Activated T-cell treated with anti-CD3 and anti-CD28 coated beads, Interleukin-2, amount 50 U/mL, for 4 hours (primary cell): ENCODE data around the gene CXCR5. TPM values are rescaled to one million over a fixed set of nuclear protein-coding genes. Genes with fewer than 3 reads are reported as not detected.

Experiments
- ATAC-seq, 2 donors: fragments of 200-7000 bp; cut with Tn5 transposase; one replicate each; pipeline ENCODE4 v1.10.0; 2021
- DNase-seq: peaks from one replicate; pipeline ENCODE4 v3.0.0-alpha.2; 2020
- H3K27me3 Mint-ChIP-seq: one replicate; pipeline ENCODE4 v1.8.0; 2021; ENCODE audit warnings: low read depth, mixed read lengths
- H3K36me3 Mint-ChIP-seq: one replicate; pipeline ENCODE4 v1.8.0; 2022; ENCODE audit warnings: mixed read lengths; ENCODE audit not compliant: insufficient read depth
- H3K4me1 Mint-ChIP-seq: one replicate; pipeline ENCODE4 v1.8.0; 2021; ENCODE audit warnings: low read depth, mixed read lengths
- H3K4me3 Mint-ChIP-seq: one replicate; pipeline ENCODE4 v1.8.0; 2021; ENCODE audit warnings: mild to moderate bottlenecking, moderate library complexity, mixed read lengths
- H3K9me3 Mint-ChIP-seq: one replicate; pipeline ENCODE4 v1.8.0; 2021; ENCODE audit warnings: mixed read lengths
- total RNA-seq, 3 donors: library from RNA; stranded (reverse); gene quantifications; one replicate each; pipeline ENCODE4 v1.2.1, GENCODE V29; 2021

CXCR5 gene
- total RNA-seq, 3 donors from 2014 or later: 17.6 to 30.8 (median 23.7) TPM

- Mint-ChIP-seq H3K9me3 (no peaks in the 10 kb centered on the region), H3K4me1 (peaks cover 12% of the 10 kb centered on the region), H3K36me3 (no peaks in the 10 kb centered on the region), H3K27me3 (no peaks in the 10 kb centered on the region), H3K4me3 (no peak overlapping the region)
- DNase-seq (no peak), ATAC-seq (no peak)
Observed at GRCh38 chr11:118857385-118857784, 26.3 kb upstream of the CXCR5 start.

GRCh38 chr11:118859973-118860372 lies 23.7 kb upstream of the CXCR5 start:
- Mint-ChIP-seq H3K27me3 (no peaks in the 10 kb centered on the region), H3K9me3 (no peaks in the 10 kb centered on the region), H3K4me3 (no peak overlapping the region), H3K4me1 (peaks cover 11% of the 10 kb centered on the region), H3K36me3 (no peaks in the 10 kb centered on the region)
- no peak for ATAC-seq
- DNase-seq: no peak

- DNase-seq: no peak
- no peaks in the 10 kb centered on the region for H3K27me3 Mint-ChIP-seq
- ATAC-seq: no peak
- peaks cover 36% of the 10 kb centered on the region for H3K4me1 Mint-ChIP-seq
- H3K4me3 Mint-ChIP-seq: no peak overlapping the region
- H3K9me3 Mint-ChIP-seq: no peaks in the 10 kb centered on the region
- H3K36me3 Mint-ChIP-seq: no peaks in the 10 kb centered on the region
Observed at GRCh38 chr11:118868659-118869058, 15.0 kb upstream of the CXCR5 start.

GRCh38 chr11:118870396-118871343 lies 13.0 kb upstream of the CXCR5 start:
- Mint-ChIP-seq H3K4me1 (peaks cover 56% of the 10 kb centered on the region), H3K27me3 (no peaks in the 10 kb centered on the region), H3K36me3 (no peaks in the 10 kb centered on the region), H3K9me3 (no peaks in the 10 kb centered on the region), H3K4me3 (peak overlapping the region; percentile 72)
- DNase-seq (no peak), ATAC-seq (peak; percentile 56 to 61)

- Mint-ChIP-seq H3K4me3 (peak overlapping the region; percentile 62), H3K9me3 (no peaks in the 10 kb centered on the region), H3K36me3 (no peaks in the 10 kb centered on the region), H3K27me3 (no peaks in the 10 kb centered on the region), H3K4me1 (peaks cover 74% of the 10 kb centered on the region)
- ATAC-seq: peak; percentile 5 to 11
- peak; percentile 31 for DNase-seq
Observed at GRCh38 chr11:118872403-118872821, 11.3 kb upstream of the CXCR5 start.

GRCh38 chr11:118873804-118874203 lies 9.9 kb upstream of the CXCR5 start:
- Mint-ChIP-seq H3K36me3 (no peaks in the 10 kb centered on the region), H3K9me3 (no peaks in the 10 kb centered on the region), H3K27me3 (no peaks in the 10 kb centered on the region), H3K4me1 (peaks cover 83% of the 10 kb centered on the region), H3K4me3 (no peak overlapping the region)
- ATAC-seq (no peak), DNase-seq (no peak)

- peaks cover 87% of the 10 kb centered on the region for H3K4me1 Mint-ChIP-seq
- peak overlapping the region; percentile 66 for H3K4me3 Mint-ChIP-seq
- H3K9me3 Mint-ChIP-seq: no peaks in the 10 kb centered on the region
- ATAC-seq (peak; percentile 12 to 24), DNase-seq (no peak)
- no peaks in the 10 kb centered on the region for H3K27me3 Mint-ChIP-seq
- H3K36me3 Mint-ChIP-seq: no peaks in the 10 kb centered on the region
Observed at GRCh38 chr11:118876286-118876685, 7.4 kb upstream of the CXCR5 start.

GRCh38 chr11:118877487-118878162 lies 6.1 kb upstream of the CXCR5 start:
- Mint-ChIP-seq H3K4me1 (peaks cover 88% of the 10 kb centered on the region), H3K27me3 (no peaks in the 10 kb centered on the region), H3K9me3 (no peaks in the 10 kb centered on the region), H3K36me3 (no peaks in the 10 kb centered on the region), H3K4me3 (no peak overlapping the region)
- ATAC-seq: no peak
- DNase-seq: no peak

DNA sequence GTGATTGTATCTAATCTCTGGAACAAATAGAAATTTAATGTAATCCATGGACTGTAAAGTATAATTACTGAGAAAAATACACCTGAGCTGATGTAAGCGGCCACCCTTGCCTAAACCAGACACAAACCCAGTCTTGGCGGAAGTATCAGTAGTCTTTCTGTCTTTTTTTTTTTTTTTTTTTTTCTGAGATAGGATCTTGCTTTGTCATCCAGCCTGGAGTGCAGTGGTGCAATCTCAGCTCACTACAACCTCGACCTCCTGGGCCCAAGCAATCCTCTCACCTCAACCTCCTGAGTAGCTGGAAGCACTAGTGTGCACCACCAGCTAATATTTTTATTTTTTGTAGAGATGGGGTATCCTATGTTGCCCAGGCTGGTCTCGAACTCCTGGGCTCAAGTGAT lies 5.5 kb upstream of the CXCR5 start:
- no peak for DNase-seq
- Mint-ChIP-seq H3K4me3 (no peak overlapping the region), H3K4me1 (peaks cover 89% of the 10 kb centered on the region), H3K36me3 (no peaks in the 10 kb centered on the region), H3K9me3 (no peaks in the 10 kb centered on the region), H3K27me3 (no peaks in the 10 kb centered on the region)
- no peak for ATAC-seq

GRCh38 chr11:118881228-118881627 lies 2.5 kb upstream of the CXCR5 start:
- DNase-seq (no peak), ATAC-seq (peak in 1 of 2 donors; percentile 3)
- Mint-ChIP-seq H3K9me3 (no peaks in the 10 kb centered on the region), H3K36me3 (no peaks in the 10 kb centered on the region), H3K4me3 (peak overlapping the region; percentile 16), H3K27me3 (no peaks in the 10 kb centered on the region), H3K4me1 (peaks cover 78% of the 10 kb centered on the region)

DNA sequence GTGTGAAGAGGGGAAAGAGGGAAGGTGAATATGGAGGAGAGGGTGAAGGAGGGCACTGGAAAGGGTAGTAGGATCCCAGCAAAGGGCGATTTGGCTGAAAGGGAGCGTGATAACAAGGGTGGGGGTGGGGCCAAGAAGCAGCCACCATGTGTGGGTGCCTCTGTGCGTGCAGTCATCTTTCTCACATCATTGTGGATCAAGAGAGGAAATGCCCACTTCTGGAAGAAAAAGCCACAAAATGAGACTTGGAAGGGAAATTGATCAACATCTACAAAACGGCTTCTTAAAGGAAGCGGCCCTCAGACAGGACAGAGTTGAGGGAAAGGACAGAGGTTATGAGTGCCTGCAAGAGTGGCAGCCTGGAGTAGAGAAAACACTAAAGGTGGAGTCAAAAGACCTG lies 1.2 kb upstream of the CXCR5 start:
- Mint-ChIP-seq H3K4me3 (peak overlapping the region; percentile 81), H3K9me3 (no peaks in the 10 kb centered on the region), H3K36me3 (no peaks in the 10 kb centered on the region), H3K27me3 (no peaks in the 10 kb centered on the region), H3K4me1 (peaks cover 72% of the 10 kb centered on the region)
- no peak for DNase-seq
- ATAC-seq: peak in 1 of 2 donors; percentile 17

DNA sequence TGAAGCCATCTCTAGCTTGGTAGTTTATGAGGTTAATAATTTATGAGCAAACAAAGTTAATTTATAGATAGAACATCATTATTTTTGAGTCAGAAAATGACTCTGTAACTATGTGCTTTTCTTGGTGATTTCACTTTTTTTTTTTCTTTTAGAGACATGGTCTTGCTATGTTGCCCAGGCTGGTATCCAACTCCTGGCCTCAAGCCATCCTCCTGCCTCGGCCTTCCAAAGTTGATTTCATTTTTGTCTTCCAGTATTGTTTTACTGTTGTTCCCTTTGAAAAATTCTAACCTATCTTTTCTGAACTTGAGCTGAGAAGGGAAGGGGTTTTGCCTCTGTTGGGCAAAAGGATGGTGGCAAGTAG lies 706 bp upstream of the CXCR5 start:
- no peaks in the 10 kb centered on the region for H3K9me3 Mint-ChIP-seq
- peaks cover 70% of the 10 kb centered on the region for H3K4me1 Mint-ChIP-seq
- H3K36me3 Mint-ChIP-seq: no peaks in the 10 kb centered on the region
- no peak for ATAC-seq
- peak overlapping the region; percentile 81 for H3K4me3 Mint-ChIP-seq
- no peaks in the 10 kb centered on the region for H3K27me3 Mint-ChIP-seq
- no peak for DNase-seq

DNA sequence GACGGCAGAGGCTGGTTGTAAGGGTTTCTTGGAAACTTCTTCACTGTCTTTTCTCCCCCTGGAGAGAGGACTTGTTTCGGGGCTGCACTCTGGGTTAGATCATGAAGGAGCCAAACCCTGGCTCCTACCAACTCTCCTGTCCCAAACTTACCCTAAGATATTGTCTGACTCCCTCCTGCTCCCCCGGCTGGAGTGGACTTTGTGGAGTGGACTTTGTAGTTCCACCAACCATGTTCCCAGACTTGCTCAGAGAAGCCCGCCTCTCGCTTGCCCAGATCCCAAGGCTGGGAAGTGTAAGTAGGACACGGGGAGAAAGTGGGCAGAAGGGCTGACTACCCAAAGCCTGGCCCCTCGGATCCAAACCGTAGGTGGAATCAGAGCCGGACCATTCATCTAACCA lies 1.2 kb downstream of the CXCR5 start:
- peaks cover 71% of the 10 kb centered on the region for H3K4me1 Mint-ChIP-seq
- H3K27me3 Mint-ChIP-seq: no peaks in the 10 kb centered on the region
- no peaks in the 10 kb centered on the region for H3K36me3 Mint-ChIP-seq
- ATAC-seq (no peak), DNase-seq (no peak)
- no peaks in the 10 kb centered on the region for H3K9me3 Mint-ChIP-seq
- H3K4me3 Mint-ChIP-seq: peak overlapping the region; percentile 81

GRCh38 chr11:118885319-118885718 lies 1.6 kb downstream of the CXCR5 start:
- Mint-ChIP-seq H3K27me3 (no peaks in the 10 kb centered on the region), H3K4me1 (peaks cover 72% of the 10 kb centered on the region), H3K9me3 (no peaks in the 10 kb centered on the region), H3K36me3 (peaks cover 3% of the 10 kb centered on the region), H3K4me3 (peak overlapping the region; percentile 81)
- ATAC-seq (no peak), DNase-seq (no peak)
